PC-9 (cell line): ENCODE results near the gene SCP2. TPM values are rescaled to one million over a fixed set of nuclear protein-coding genes. Genes with fewer than 3 reads are reported as not detected.

Experiments used
- BruUV-seq: library from RNA; stranded (reverse); fragments of 400-500 nt; replicated peaks from 2 replicates; lab custom pipeline; 2021; lab: Mats Ljungman, UMichigan
- CTCF ChIA-PET: fragments of 300-600 bp; sonication (Branson Sonifier 250); formaldehyde crosslinking; loops from one replicate; lab custom pipeline; 2022; ENCODE audit warnings: antibody characterized with exemption; lab: Charles Lee
- POLR2A ChIA-PET: fragments of 300-600 bp; sonication (Branson Sonifier 250); formaldehyde crosslinking; loops from one replicate; lab custom pipeline; 2022; ENCODE audit warnings: antibody characterized with exemption; ENCODE audit not compliant: unreplicated experiment; lab: Charles Lee
- DNase-seq, 2 experiments: peaks; one replicate each; pipeline versions ENCODE4 v3.0.0 to v3.0.0-alpha.2; 2015 to 2022; ENCODE audit warnings: mixed read lengths in 1 of 2
- H2AFZ ChIP-seq: fragments of 200-600 bp; sonication (generic); 2 replicates; pipeline ENCODE4 v1.8.1; 2017; ENCODE audit warnings: antibody characterized with exemption
- H3F3A ChIP-seq: fragments of 200-600 bp; sonication (generic); 2 replicates; pipeline ENCODE4 v1.8.1; 2017; ENCODE audit warnings: antibody characterized with exemption, mild to moderate bottlenecking, low read depth; ENCODE audit not compliant: insufficient read depth
- H3K27ac ChIP-seq: fragments of 200-600 bp; sonication (generic); 2 replicates; pipeline ENCODE4 v1.6.1; 2016; ENCODE audit warnings: mixed run types
- H3K27me3 ChIP-seq: fragments of 200-600 bp; sonication (generic); 2 replicates; pipeline ENCODE4 v1.6.1; 2016; ENCODE audit warnings: low read depth, mixed run types; ENCODE audit not compliant: insufficient read depth
- H3K36me3 ChIP-seq: fragments of 200-600 bp; sonication (generic); 2 replicates; pipeline ENCODE4 v1.6.1; 2016; ENCODE audit warnings: low read depth, mixed run types
- H3K4me1 ChIP-seq: fragments of 200-600 bp; sonication (generic); replicated peaks from 2 replicates; pipeline ENCODE4 v1.6.1; 2016; ENCODE audit warnings: mixed run types; ENCODE audit not compliant: insufficient read depth
- H3K4me2 ChIP-seq: fragments of 200-600 bp; sonication (generic); 2 replicates; pipeline ENCODE4 v1.6.1; 2017; ENCODE audit warnings: mixed run types
- H3K4me3 ChIP-seq: fragments of 200-600 bp; sonication (generic); 2 replicates; pipeline ENCODE4 v1.6.1; 2016; ENCODE audit warnings: mixed run types
- H3K79me2 ChIP-seq: fragments of 200-600 bp; sonication (generic); 2 replicates; pipeline ENCODE4 v1.6.1; 2017; ENCODE audit warnings: low read depth, mixed run types
- H3K9me2 ChIP-seq: fragments of 200-600 bp; sonication (generic); 2 replicates; pipeline ENCODE4 v1.8.1; 2017; ENCODE audit warnings: mild to moderate bottlenecking; ENCODE audit not compliant: insufficient read depth
- H3K9me3 ChIP-seq: fragments of 200-600 bp; sonication (generic); 2 replicates; pipeline ENCODE4 v1.8.1; 2016; ENCODE audit warnings: low read depth; ENCODE audit not compliant: insufficient read depth
- H4K20me1 ChIP-seq: fragments of 200-600 bp; sonication (generic); 2 replicates; pipeline ENCODE4 v1.8.1; 2017; ENCODE audit not compliant: insufficient read depth
- CTCF ChIP-seq: fragments of 200-600 bp; sonication (generic); conservative IDR thresholded peaks from 2 replicates; pipeline ENCODE4 v1.6.1; 2017; ENCODE audit warnings: mixed run types, antibody characterized with exemption, mild to moderate bottlenecking, moderate library complexity
- EZH2 ChIP-seq: fragments of 200-600 bp; sonication (generic); IDR thresholded peaks from 2 replicates; pipeline ENCODE4 v1.8.0; 2017; ENCODE audit warnings: antibody characterized with exemption, low read depth
- intact Hi-C: fragments of 100-400 bp; cut with micrococcal nuclease; formaldehyde crosslinking; loops from one replicate; pipeline ENCODE4 v1.10.0; 2022; ENCODE audit not compliant: unreplicated experiment
- total RNA-seq: library from RNA; stranded (reverse); gene quantifications from 2 replicates; pipeline ENCODE4 v1.2.3, GENCODE V29; 2021

Gene SCP2
- total RNA-seq, 1 experiment from 2014 or later = 87.8 TPM

GRCh38 chr1:52907068-52907811, 19.8 kb upstream of the SCP2 start:
- no TSS peak for BruUV-seq
- Histone ChIP-seq H3K36me3 (no peaks in the 10 kb centered on the region), H3K27ac (no peak overlapping the region), H3F3A (no peaks in the 10 kb centered on the region; the same call in 1 of the 2 replicates), H3K9me3 (no peaks in the 10 kb centered on the region), H3K4me1 (peaks cover 6% of the 10 kb centered on the region), H3K4me2 (no peak overlapping the region; the same call in 1 of the 2 replicates), H3K9me2 (no peaks in the 10 kb centered on the region), H3K79me2 (no peaks in the 10 kb centered on the region), H4K20me1 (no peaks in the 10 kb centered on the region), H3K27me3 (no peaks in the 10 kb centered on the region), H2AFZ (no peak overlapping the region), H3K4me3 (no peak overlapping the region)
- peak in 1 of 2 experiments; percentile 51 for DNase-seq
- no peak for TF ChIP-seq CTCF
- no peak for TF ChIP-seq EZH2
- POLR2A ChIA-PET = interaction anchor here (0.5 kb wide), 1 partner anchor 11 kb away, joined by 4 read pairs; no protein-coding TSS in a partner anchor
- CTCF ChIA-PET = no interaction called here
- intact Hi-C loops = no loop called here

DNA sequence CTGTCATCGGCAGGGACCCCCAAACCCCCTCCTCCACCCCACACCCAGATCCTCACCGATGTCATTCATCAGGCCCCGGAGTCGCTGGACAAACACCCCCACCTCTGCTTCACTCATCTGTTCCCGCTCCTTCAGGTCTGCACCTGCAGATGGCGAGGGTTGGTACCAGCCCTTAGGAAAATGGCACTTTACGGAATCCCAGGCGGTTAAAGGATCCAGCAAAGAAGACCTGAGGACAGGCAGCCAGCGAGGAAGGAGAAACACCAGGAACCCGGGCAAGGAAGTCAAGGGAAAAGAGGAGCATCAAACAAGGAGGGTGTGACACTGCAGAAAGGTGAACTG, 19.3 kb upstream of the SCP2 start:
- no peak overlapping the region for H2AFZ ChIP-seq
- no peak for DNase-seq
- no TSS peak for BruUV-seq
- no peaks in the 10 kb centered on the region for H3K9me2 ChIP-seq
- POLR2A ChIA-PET = no interaction called here
- intact Hi-C loops = no loop called here
- H3K36me3 ChIP-seq = no peaks in the 10 kb centered on the region
- TF ChIP-seq EZH2 = no peak
- no peak for TF ChIP-seq CTCF
- no peaks in the 10 kb centered on the region; the same call in 1 of the 2 replicates for H3F3A ChIP-seq
- H3K9me3 ChIP-seq = no peaks in the 10 kb centered on the region
- CTCF ChIA-PET = no interaction called here
- H3K27me3 ChIP-seq = no peaks in the 10 kb centered on the region
- H3K27ac ChIP-seq = no peak overlapping the region
- no peak overlapping the region for H3K4me3 ChIP-seq
- no peaks in the 10 kb centered on the region for H4K20me1 ChIP-seq
- H3K4me1 ChIP-seq = peaks cover 6% of the 10 kb centered on the region
- no peak overlapping the region for H3K4me2 ChIP-seq
- H3K79me2 ChIP-seq = no peaks in the 10 kb centered on the region

DNA sequence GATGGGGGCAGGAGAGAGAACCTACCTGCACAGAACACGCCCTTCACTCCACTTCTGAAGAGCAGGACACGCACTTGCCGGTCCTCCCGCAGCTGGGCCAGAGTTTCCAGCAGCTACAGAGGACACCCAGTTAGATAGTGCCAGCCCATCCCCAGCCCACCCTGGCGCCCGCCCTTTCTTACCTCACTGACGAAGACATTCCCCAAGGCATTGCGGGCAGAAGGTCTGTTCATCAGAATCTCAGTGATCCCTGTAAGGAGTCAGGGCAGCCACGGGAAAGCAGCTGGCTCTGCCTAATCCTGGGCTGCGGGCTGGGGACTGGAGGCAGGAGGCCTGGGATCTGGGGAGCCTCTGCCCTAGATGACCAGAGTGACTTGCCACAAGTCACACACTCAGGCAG, 15.5 kb upstream of the SCP2 start:
- no peaks in the 10 kb centered on the region for H3K9me3 ChIP-seq
- H2AFZ ChIP-seq = no peak overlapping the region
- TF ChIP-seq EZH2 (no peak), CTCF (no peak)
- no peaks in the 10 kb centered on the region for H3K27me3 ChIP-seq
- ChIA-PET POLR2A (no interaction called here), CTCF (no interaction called here)
- no peaks in the 10 kb centered on the region for H4K20me1 ChIP-seq
- no peak overlapping the region for H3K27ac ChIP-seq
- no peak for DNase-seq
- no peaks in the 10 kb centered on the region; the same call in 1 of the 2 replicates for H3F3A ChIP-seq
- no peak overlapping the region for H3K4me3 ChIP-seq
- no peaks in the 10 kb centered on the region for H3K36me3 ChIP-seq
- BruUV-seq = no TSS peak
- no peaks in the 10 kb centered on the region for H3K79me2 ChIP-seq
- no peak overlapping the region for H3K4me2 ChIP-seq
- H3K4me1 ChIP-seq = peaks cover 6% of the 10 kb centered on the region
- intact Hi-C loops = no loop called here
- H3K9me2 ChIP-seq = no peaks in the 10 kb centered on the region
